ENCODE results near the gene NETO2.

DNA sequence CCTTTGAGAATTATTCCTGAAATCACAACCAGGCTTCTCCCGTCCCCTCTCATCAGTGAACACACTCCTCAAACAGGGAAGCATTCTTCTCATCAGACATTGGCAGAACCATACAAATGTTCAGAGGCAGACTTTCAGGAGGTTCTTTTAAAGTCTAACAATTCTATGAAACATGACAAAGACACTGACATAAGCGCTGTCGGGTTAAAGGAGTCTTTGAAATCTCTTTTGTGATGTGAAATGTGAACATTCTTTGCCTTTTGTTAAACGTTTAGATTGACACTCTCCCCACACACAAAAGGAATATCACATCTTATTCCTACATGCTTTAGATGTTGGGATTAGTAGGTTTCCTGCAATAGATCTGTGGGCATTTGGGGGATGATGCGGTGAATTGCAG, 63.9 kb downstream of the NETO2 start:
- TF ChIP-seq, protein P1, sequence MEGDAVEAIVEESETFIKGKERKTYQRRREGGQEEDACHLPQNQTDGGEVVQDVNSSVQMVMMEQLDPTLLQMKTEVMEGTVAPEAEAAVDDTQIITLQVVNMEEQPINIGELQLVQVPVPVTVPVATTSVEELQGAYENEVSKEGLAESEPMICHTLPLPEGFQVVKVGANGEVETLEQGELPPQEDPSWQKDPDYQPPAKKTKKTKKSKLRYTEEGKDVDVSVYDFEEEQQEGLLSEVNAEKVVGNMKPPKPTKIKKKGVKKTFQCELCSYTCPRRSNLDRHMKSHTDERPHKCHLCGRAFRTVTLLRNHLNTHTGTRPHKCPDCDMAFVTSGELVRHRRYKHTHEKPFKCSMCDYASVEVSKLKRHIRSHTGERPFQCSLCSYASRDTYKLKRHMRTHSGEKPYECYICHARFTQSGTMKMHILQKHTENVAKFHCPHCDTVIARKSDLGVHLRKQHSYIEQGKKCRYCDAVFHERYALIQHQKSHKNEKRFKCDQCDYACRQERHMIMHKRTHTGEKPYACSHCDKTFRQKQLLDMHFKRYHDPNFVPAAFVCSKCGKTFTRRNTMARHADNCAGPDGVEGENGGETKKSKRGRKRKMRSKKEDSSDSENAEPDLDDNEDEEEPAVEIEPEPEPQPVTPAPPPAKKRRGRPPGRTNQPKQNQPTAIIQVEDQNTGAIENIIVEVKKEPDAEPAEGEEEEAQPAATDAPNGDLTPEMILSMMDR (conservative IDR thresholded peaks at IDR 0.05), result no peak
- no peak for TF ChIP-seq EZH2 (IDR thresholded peaks at IDR 0.05; ENCODE audit: low read depth)

Data from PC-9 (cell line).